Hepatocyte (in vitro differentiated cells): ENCODE measurements around the gene JARID2.

Source experiments
- EZH2phosphoT487 ChIP-seq: fragments of 200-600 bp; sonication (generic); IDR thresholded peaks from one replicate; pipeline ENCODE4 v1.6.1; 2018; ENCODE audit warnings: antibody characterized with exemption, mild to moderate bottlenecking, low read depth, moderate library complexity; ENCODE audit not compliant: unreplicated experiment, severe bottlenecking
- TF ChIP-seq, protein P1 (sequence below): fragments of 200-600 bp; sonication (generic); IDR thresholded peaks from 2 replicates; pipeline ENCODE4 v1.5.1; 2016; ENCODE audit warnings: antibody characterized with exemption, mild to moderate bottlenecking; ENCODE audit not compliant: poor library complexity

GRCh38 chr6:15329197-15329671 lies 83.4 kb downstream of the JARID2 start:
- TF ChIP-seq, protein P1, sequence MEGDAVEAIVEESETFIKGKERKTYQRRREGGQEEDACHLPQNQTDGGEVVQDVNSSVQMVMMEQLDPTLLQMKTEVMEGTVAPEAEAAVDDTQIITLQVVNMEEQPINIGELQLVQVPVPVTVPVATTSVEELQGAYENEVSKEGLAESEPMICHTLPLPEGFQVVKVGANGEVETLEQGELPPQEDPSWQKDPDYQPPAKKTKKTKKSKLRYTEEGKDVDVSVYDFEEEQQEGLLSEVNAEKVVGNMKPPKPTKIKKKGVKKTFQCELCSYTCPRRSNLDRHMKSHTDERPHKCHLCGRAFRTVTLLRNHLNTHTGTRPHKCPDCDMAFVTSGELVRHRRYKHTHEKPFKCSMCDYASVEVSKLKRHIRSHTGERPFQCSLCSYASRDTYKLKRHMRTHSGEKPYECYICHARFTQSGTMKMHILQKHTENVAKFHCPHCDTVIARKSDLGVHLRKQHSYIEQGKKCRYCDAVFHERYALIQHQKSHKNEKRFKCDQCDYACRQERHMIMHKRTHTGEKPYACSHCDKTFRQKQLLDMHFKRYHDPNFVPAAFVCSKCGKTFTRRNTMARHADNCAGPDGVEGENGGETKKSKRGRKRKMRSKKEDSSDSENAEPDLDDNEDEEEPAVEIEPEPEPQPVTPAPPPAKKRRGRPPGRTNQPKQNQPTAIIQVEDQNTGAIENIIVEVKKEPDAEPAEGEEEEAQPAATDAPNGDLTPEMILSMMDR = no peak
- no peak for TF ChIP-seq EZH2phosphoT487
